Skeletal muscle tissue (tissue), 4 donors: ENCODE measurements around the gene NBEAL1. TPM values are rescaled to one million over a fixed set of nuclear protein-coding genes. Genes with fewer than 3 reads are reported as not detected.
"Not testable (repeated sequence)": the region's sequence is repeated elsewhere in the genome, so short reads cannot be mapped to it uniquely, and the experiment has no call there.

Experiments
- H3K27ac ChIP-seq: one replicate; pipeline ENCODE4 v1.7.0; 2013; ENCODE audit warnings: mild to moderate bottlenecking, low read depth, low read length, inconsistent platforms
- H3K27me3 ChIP-seq, 3 donors: one replicate each; pipeline ENCODE4 v1.7.0; 2013; ENCODE audit warnings: low read length in 3 of 3; ENCODE audit not compliant: control insufficient read depth in 3 of 3, insufficient read depth in 3 of 3
- H3K36me3 ChIP-seq, 3 donors: one replicate each; pipeline ENCODE4 v1.7.0; 2013; ENCODE audit warnings: low read length in 3 of 3; ENCODE audit not compliant: control insufficient read depth in 3 of 3, insufficient read depth in 3 of 3
- H3K4me1 ChIP-seq, 3 donors: one replicate each; pipeline ENCODE4 v1.7.0; 2013; ENCODE audit warnings: low read length in 3 of 3, mild to moderate bottlenecking in 3 of 3; ENCODE audit not compliant: control insufficient read depth in 3 of 3, insufficient read depth in 3 of 3
- H3K4me3 ChIP-seq, 3 donors: one replicate each; pipeline ENCODE4 v1.7.0; 2013; ENCODE audit warnings: low read length in 3 of 3
- H3K9ac ChIP-seq, 3 donors: one replicate each; pipeline ENCODE4 v1.7.0; 2013; ENCODE audit warnings: low read length in 3 of 3, mild to moderate bottlenecking in 3 of 3, moderate library complexity in 2 of 3, low read depth in 1 of 3
- H3K9me3 ChIP-seq, 3 donors: one replicate each; pipeline ENCODE4 v1.7.0; 2013; ENCODE audit warnings: low read length in 3 of 3; ENCODE audit not compliant: control insufficient read depth in 3 of 3
- total RNA-seq: library from RNA; depleted of rRNA; stranded (reverse); fragments of >200 nt; gene quantifications from one replicate; pipeline ENCODE4 v1.2.3, GENCODE V29; 2014
- donor health status: Osteomylitis.

The NBEAL1 gene
- total RNA-seq, 1 donor from 2014 or later = 29.2 TPM

DNA sequence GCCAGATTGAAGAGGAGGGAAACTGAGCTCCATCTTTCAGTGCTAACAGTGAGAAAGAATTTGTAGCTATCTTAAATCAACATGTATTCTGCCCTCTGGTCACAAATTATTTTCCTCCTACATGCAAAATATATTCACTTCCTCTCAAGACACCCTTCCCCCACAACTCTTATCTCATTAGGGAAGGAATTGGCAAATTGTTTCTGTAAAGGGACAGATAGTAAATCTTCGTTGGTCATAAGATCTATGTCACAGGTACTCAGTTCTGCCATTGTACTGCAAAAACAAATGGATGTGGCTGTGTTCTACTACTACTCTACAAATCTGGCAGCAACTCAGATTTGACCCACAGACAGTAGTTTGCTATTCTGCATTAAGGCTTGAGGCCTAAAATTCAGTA, 171.2 kb downstream of the NBEAL1 start:
- Histone ChIP-seq H3K9me3 (no peaks in the 10 kb centered on the region), H3K36me3 (peaks cover 10 to 30% (median 23%) of the 10 kb centered on the region in 3 donors), H3K4me1 (no peaks in the 10 kb centered on the region), H3K27ac (no peak overlapping the region), H3K9ac (no peak overlapping the region), H3K27me3 (no peaks in the 10 kb centered on the region), H3K4me3 (no peak overlapping the region)

DNA sequence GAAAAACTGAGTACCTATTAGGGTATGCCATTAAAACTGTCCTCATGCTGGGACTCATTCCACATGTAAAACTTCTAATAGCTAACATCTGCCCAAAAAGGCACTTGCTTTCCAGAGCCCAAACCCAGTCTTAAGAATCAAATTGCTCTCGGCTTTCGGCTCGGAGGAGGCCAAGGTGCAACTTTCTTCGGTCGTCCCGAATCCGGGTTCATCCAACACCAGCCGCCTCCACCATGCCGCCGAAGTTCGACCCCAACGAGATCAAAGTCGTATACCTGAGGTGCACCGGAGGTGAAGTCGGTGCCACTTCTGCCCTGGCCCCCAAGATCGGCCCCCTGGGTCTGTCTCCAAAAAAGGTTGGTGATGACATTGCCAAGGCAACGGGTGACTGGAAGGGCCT, 175.9 kb downstream of the NBEAL1 start:
- H3K9ac ChIP-seq, H3K27ac ChIP-seq, H3K27me3 ChIP-seq, H3K4me1 ChIP-seq, H3K4me3 ChIP-seq, H3K9me3 ChIP-seq: not testable (repeated sequence)
- H3K36me3 ChIP-seq = peaks cover 7 to 22% (median 15%) of the 10 kb centered on the region in 3 donors

DNA sequence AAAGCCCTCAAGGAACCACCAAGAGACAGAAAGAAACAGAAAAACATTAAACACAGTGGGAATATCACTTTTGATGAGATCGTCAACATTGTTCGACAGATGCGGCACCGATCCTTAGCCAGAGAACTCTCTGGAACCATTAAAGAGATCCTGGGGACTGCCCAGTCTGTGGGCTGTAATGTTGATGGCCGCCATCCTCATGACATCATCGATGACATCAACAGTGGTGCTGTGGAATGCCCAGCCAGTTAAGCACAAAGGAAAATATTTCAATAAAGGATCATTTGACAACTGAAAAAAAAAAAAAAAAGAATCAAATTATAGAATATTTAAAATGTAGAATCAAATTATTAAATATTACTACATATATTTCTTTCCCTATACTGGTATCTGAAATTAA, 176.4 kb downstream of the NBEAL1 start:
- H3K36me3 ChIP-seq = peaks cover 5 to 21% (median 16%) of the 10 kb centered on the region in 3 donors
- not testable (repeated sequence) for H3K9me3 ChIP-seq

DNA sequence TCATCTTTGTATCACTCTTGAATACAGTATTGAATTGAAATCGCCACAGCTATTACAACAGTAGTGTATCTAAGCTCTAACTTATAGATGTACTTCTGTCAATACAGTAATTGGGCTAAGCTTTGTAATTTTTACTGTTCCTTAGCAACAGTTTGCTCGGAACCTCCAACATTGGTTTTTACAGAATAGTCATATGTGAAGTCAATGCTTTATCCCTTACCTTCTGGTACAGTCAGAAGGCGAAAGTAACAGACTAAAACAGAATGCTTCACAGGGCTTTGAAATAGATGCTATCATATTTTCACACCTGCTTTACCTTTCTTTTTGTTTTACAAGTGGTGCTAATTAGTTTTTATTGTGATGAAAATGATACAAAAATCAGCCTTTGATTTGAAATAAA, 177.3 kb downstream of the NBEAL1 start:
- Histone ChIP-seq H3K27ac (no peak overlapping the region), H3K36me3 (peaks cover 7 to 19% (median 19%) of the 10 kb centered on the region in 3 donors), H3K9me3 (no peaks in the 10 kb centered on the region), H3K9ac (no peak overlapping the region), H3K4me3 (no peak overlapping the region), H3K4me1 (no peaks in the 10 kb centered on the region), H3K27me3 (no peaks in the 10 kb centered on the region)

More for the DNA sequence above, 176.4 kb downstream of the NBEAL1 start:
- not testable (repeated sequence) for H3K27me3 ChIP-seq, H3K4me1 ChIP-seq, H3K4me3 ChIP-seq, H3K9ac ChIP-seq, H3K27ac ChIP-seq

DNA sequence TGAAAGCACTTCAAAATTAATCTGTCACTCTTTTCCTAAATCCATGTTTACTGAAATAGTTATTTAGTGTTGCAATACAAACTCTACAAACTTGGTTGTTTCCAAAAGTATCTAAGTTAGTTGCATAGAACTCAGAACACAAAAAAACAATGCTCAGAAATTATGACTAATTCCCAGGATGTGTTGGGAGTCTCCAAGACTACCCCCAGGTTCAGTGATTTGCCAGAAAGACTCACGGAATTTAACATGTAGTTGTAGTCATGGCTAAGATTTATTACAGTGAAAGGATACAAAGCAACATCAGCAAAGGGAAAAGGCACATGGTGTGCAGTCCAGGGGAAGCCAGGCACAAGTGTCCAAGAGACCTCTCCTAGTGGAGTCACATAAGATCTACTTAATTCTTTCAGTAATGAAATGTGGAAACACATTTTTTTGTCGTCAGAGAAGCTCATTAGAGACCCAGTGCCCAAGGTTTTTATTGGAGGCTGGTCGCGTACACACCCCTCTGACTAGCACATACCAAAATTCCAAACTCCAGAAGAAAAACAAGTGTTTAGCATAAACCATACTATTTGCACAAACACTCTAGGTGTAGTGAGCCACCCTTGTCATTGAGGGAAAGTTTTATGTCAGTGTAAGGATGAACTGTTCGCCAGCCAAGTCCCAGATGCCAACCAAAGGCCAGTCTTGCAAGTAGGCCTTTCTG, 180.8 kb downstream of the NBEAL1 start:
- H3K27ac ChIP-seq = no peak overlapping the region
- no peak overlapping the region for H3K9ac ChIP-seq
- no peaks in the 10 kb centered on the region for H3K9me3 ChIP-seq
- H3K4me3 ChIP-seq = no peak overlapping the region
- H3K4me1 ChIP-seq = no peaks in the 10 kb centered on the region
- H3K27me3 ChIP-seq = no peaks in the 10 kb centered on the region
- peaks cover 16 to 23% (median 20%) of the 10 kb centered on the region in 3 donors for H3K36me3 ChIP-seq

DNA sequence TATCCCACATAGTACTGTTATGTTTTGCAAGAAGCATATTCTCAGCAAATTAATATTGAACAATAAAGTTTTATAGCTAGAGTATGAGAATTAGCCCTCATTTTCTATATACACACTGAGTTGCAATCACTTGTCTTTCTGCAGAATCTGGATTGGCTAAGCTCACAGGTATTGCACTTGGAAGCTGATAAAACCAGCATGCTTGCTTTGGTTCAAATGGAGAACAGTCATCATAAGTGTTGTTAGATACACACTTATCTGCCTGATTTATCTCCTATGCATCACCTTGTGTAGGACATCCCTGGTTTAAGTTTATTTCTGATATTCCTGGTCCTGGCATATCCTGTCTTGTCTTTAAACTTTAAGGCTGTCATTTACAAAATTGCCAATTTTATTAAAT, 186.2 kb downstream of the NBEAL1 start:
- no peaks in the 10 kb centered on the region for H3K27me3 ChIP-seq
- H3K36me3 ChIP-seq = peaks cover 12 to 18% (median 13%) of the 10 kb centered on the region in 3 donors
- no peak overlapping the region for H3K4me3 ChIP-seq
- H3K27ac ChIP-seq = no peak overlapping the region
- H3K9me3 ChIP-seq = no peaks in the 10 kb centered on the region
- H3K4me1 ChIP-seq = no peaks in the 10 kb centered on the region
- no peak overlapping the region for H3K9ac ChIP-seq

DNA sequence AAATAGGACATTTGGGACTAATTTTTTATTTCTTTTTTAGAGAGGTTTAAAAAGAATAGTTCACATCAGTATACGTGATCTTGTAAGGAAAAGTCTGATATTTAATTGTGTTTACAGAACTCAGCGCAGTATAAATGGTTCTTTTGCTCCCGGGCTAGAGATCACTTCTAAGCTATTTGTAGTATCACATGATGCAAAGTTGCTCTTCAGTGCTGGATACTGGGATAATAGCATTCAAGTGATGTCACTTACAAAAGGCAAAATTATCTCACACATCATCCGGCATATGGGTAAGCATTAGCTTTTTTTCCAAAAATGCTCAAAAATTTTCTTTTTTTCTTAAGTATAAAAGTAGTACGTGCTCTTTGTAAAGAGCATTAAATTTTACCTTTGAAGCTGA, 186.8 kb downstream of the NBEAL1 start:
- Histone ChIP-seq H3K4me3 (no peak overlapping the region), H3K9me3 (no peaks in the 10 kb centered on the region), H3K27ac (no peak overlapping the region), H3K4me1 (no peaks in the 10 kb centered on the region), H3K36me3 (peaks cover 8 to 13% (median 13%) of the 10 kb centered on the region in 3 donors), H3K27me3 (no peaks in the 10 kb centered on the region), H3K9ac (no peak overlapping the region)

DNA sequence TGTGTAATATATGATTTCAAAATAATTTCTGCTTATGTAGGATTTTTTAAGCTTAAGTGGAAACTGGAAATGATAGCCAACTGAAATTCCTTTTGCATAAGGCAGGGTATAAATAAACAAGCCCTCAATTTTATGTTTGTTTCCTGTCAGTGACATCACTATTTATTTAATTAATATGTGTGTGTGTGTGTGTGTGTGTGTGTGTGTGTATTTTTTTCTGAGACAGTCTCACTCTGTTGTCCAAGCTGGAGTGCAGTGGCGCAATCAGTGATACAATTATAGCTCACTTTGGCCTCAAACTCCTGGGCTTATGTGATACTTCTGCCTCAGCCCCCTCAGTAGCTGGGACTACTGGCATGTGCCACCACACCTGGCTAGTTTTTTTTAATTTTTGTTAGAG, 194.9 kb downstream of the NBEAL1 start:
- H3K9me3 ChIP-seq = no peaks in the 10 kb centered on the region
- no peak overlapping the region for H3K4me3 ChIP-seq
- H3K9ac ChIP-seq = no peak overlapping the region
- H3K27ac ChIP-seq = no peak overlapping the region
- peaks cover 0 to 21% (median 4%) of the 10 kb centered on the region in 3 donors for H3K36me3 ChIP-seq
- H3K27me3 ChIP-seq = no peaks in the 10 kb centered on the region
- no peaks in the 10 kb centered on the region for H3K4me1 ChIP-seq

DNA sequence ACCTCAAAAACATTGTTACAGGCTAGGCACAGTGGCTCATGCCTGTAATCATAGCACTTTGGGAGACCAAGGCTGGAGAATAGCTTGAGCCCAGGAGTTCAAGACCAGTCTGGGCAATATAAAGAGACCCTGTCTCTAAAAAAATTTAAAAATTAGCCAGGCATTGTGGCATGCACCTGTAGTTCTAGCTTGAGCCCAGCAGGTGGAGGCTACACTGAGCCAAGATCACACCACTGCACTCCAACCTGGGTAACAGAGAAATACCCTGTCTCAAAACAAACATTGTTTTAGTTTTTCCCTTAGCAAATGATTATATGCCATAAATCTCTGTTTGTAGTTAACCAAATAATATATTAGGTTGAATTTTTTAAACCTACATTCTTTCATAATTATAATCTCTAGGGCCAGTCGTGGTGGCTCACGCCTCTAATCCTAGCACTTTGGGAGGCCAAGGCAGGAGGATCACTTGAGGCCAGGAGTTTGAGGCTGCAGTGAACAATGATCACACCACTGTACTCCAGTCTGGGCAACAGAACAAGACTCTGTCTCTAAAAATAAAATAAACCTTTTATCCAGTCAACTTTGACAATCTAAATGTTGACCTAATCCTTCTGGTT, 210.9 kb downstream of the NBEAL1 start:
- Histone ChIP-seq H3K9me3 (no peaks in the 10 kb centered on the region), H3K9ac (no peak overlapping the region), H3K4me1 (no peaks in the 10 kb centered on the region), H3K36me3 (no peaks in the 10 kb centered on the region), H3K27ac (no peak overlapping the region), H3K27me3 (no peaks in the 10 kb centered on the region), H3K4me3 (no peak overlapping the region)

DNA sequence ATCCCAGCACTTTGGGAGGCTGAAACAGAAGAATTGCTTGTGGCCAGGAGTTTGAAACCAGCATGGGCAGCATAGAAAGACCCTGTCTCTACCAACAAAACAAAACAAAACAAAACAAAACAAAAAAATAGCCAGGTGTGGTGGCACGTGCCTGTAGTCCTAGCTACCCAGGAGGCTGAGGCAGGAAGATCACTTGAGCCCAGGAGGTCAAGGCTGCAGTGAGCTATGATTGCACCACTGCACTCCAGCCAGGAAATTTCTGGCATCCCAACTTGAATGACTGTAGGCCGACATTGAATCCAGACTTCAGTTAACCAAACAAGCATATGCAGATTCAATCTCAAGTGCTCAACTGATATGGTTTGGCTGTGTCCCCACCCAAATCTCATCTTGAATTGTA, 215.0 kb downstream of the NBEAL1 start:
- not testable (repeated sequence) for H3K9ac ChIP-seq, H3K27me3 ChIP-seq, H3K9me3 ChIP-seq, H3K4me3 ChIP-seq, H3K27ac ChIP-seq, H3K4me1 ChIP-seq, H3K36me3 ChIP-seq
